Right renal cortex interstitium (tissue), 3 donors: ENCODE results near the gene PDZK1. TPM values are rescaled to one million over a fixed set of nuclear protein-coding genes. Genes with fewer than 3 reads are reported as not detected.
"Not testable (repeated sequence)": the region's sequence is repeated elsewhere in the genome, so short reads cannot be mapped to it uniquely, and the experiment has no call there.

Source experiments
- DNase-seq, 3 donors: peaks; one replicate each; pipeline ENCODE4 v3.0.0-alpha.2; 2013; ENCODE audit warnings: low read depth in 3 of 3, low spot score in 2 of 3
- polyA plus RNA-seq, 3 donors: library from polyadenylated mRNA; unstranded; fragments of 120-200 nt; gene quantifications; one replicate each; pipeline ENCODE4 v1.2.1, GENCODE V29; 2013; ENCODE audit not compliant: insufficient read length in 3 of 3

The PDZK1 gene
- polyA plus RNA-seq, 3 donors: 158 to 219 (median 210) TPM

DNA sequence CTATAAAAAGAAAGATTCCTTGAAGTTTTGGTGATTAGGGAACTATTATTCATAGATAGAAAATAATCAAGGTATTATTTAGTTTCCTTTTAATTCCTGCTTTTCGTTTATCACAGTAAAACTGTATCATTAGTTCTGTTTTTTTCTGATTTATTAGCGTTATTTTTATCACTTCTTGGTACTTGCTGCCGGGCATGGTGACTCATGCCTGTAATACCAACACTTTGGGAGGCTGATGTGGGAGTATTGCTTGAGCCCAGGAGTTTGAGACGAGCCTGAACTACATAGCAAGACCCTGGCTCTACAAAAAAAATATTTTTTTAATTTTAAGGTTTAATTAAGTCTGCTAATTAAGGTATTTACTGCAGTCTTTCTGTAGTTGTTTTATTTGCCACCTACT is 42.2 kb downstream of the PDZK1 start:
- DNase-seq: not testable (repeated sequence)

DNA sequence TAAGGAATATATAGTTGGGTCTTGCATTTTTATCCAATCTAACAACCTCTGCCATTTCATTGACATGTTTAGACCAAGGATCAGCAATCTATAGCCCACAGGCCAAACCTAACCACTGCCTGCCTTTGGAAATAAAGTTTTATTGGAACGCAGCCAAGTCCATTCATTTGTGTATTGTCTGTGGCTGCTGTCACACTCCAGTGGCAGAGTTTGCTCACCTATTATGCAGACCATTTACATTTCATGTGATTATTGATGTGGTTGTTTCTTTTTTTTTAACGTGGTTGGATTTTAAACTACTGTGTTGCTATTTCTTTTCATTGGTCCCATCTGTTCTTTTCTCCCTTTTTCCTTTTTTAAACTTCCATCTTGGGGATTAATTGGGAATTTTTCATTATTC is 44.7 kb downstream of the PDZK1 start:
- DNase-seq: not testable (repeated sequence)

DNA sequence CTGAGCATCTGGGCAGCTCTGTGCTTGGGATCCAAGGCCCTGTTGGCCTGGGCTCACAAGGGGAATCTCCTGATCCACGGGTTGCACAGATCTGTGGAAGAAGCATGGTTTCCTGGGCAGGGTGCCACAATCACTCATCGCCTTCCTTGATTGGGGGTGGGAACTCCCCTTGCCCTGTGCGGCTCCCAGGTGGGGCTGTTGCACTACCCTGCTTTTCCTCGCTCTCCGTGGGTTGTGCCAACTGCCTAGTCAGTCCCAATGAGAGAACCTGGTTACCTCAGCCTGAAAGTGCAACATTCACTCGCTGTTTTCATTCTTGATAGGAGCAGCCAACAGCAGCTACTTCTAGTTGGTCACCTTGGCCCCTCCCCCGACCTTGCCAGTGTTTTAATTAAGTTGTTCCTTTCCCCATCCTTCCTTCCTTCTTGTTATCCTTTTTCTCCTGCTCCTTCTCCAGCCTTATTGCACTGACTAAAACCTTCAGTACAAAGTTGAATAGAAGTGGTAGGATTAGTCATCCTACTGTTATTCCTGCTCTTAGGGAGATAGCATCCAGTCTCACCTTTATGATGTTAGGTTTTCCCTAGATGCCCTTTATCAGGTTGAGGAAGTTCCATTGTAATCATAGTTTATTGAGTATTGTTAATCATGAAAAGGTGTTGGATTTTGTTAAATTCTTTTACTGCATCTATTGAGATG is 50.8 kb downstream of the PDZK1 start:
- DNase-seq: not testable (repeated sequence)

DNA sequence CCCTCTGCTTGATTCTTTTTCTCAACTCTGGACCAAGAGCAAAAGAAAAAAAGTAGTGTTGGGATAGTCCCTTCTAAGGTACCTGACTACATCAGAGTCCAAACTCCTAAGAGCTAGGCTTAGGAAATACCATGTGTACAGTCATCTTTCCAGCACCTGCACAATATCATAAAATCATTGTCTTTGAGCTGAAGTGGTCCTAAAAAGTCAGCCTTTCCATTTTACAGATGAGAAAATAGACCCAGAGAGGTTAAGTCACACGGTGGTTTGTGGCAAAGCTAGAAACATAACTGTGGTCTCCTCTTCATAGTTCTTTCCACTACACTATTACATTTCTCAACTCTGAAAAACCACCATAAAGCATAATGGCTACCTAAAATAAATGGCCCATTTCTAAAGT is 63.2 kb downstream of the PDZK1 start:
- not testable (repeated sequence) for DNase-seq

DNA sequence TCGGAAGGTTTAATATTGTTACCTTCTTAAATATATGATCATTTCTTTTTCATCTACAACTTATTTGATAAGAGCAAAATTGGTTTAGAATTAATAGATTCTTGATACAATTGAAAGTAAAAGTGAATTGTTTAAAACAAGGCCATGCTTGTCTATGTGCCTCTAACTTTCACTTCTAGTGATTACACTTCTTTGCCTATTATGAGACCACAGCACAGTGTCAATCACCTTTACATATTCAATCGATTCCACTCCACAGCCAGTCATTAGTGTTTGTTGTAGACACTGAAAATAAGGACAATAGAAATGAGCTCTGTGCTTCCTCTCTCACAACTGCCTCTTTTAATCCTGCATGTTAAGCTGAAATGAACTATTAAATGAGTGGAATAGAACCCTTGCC is 65.3 kb downstream of the PDZK1 start:
- DNase-seq: not testable (repeated sequence)

- DNase-seq: not testable (repeated sequence)
These were observed 70.9 kb downstream of the PDZK1 start for GRCh38 chr1:145636237-145636636.

DNA sequence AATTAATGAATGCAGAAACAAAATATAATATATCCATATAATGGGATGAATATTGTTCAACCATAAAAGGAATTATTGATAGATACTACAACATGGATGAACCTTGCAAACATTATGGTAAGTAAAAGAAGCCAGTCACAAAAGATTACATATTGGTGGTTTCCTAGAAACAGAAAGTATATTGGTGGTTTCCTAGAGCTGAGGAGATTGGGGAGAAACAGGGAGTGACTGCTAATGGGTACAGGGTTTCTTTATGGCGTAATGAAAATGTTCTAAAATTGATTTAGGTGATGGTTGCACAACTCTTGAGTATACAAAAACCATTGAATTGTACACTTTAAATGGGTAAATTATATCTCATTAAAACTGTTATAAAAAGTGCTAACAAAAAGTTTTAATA is 85.0 kb downstream of the PDZK1 start:
- DNase-seq: not testable (repeated sequence)

Other genes starting within 250 kb of the PDZK1 start
- 10 to 100 TPM; 38.5 to 53.0 (median 45.1) TPM for gene GPR89A, start 99.4 kb downstream of the PDZK1 start, polyA plus RNA-seq
- gene CD160, start 12.1 kb upstream of the PDZK1 start, polyA plus RNA-seq: 1 to 10 TPM in 1 of 3 donors, under 1 TPM in 2; 0.79 to 1.2 (median 0.94) TPM
- gene RNF115, start 116.7 kb upstream of the PDZK1 start, polyA plus RNA-seq: 10 to 100 TPM; 14.0 to 15.5 (median 14.8) TPM
- gene POLR3C, start 116.8 kb upstream of the PDZK1 start, polyA plus RNA-seq: 10 to 100 TPM; 34.4 to 39.1 (median 37.7) TPM
- gene NUDT17, start 138.3 kb upstream of the PDZK1 start, polyA plus RNA-seq: 1 to 10 TPM; 5.4 to 7.2 (median 5.4) TPM
- gene PIAS3, start 151.7 kb upstream of the PDZK1 start, polyA plus RNA-seq: 10 to 100 TPM; 39.8 to 46.3 (median 41.5) TPM
- gene ANKRD35, start 178.5 kb upstream of the PDZK1 start, polyA plus RNA-seq: 1 to 10 TPM; 2.1 to 2.6 (median 2.2) TPM
- under 1 TPM; 0.59 to 0.90 (median 0.62) TPM for gene ITGA10, start 202.7 kb upstream of the PDZK1 start, polyA plus RNA-seq
- gene PEX11B, start 211.3 kb upstream of the PDZK1 start, polyA plus RNA-seq: 10 to 100 TPM; 59.3 to 65.3 (median 60.0) TPM
- gene RBM8A, start 220.1 kb upstream of the PDZK1 start, polyA plus RNA-seq: 100 to 1,000 TPM; 222 to 225 (median 225) TPM